NCI-H1694 (cell line): ENCODE results near the gene SLC35D2.
"Not testable (repeated sequence)": the region's sequence is repeated elsewhere in the genome, so short reads cannot be mapped to it uniquely, and the experiment has no call there.

Experiments
- DNase-seq: peaks from one replicate; lab custom pipeline; 2025; lab: John Stamatoyannopoulos, UW

The SLC35D2 gene

DNA sequence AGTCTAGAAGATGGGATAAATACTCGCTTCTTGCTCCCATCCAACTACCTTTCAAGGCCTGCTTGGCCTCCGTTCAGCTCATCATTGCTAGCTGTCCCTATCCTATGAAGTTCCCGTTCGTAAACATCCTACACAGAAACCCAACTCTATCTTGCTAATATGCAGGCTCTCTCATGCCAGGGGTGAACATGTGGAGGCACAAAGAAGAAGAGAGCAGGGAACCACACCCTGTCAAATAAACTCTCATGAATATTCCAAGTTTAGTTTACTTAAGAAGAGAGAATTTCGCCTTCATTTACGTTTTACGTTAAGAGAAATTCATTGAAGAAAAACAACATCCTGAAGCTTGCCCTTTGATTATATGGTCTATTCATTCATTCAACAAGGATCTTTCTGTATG lies 73.7 kb downstream of the SLC35D2 start:
- no peak for DNase-seq

DNA sequence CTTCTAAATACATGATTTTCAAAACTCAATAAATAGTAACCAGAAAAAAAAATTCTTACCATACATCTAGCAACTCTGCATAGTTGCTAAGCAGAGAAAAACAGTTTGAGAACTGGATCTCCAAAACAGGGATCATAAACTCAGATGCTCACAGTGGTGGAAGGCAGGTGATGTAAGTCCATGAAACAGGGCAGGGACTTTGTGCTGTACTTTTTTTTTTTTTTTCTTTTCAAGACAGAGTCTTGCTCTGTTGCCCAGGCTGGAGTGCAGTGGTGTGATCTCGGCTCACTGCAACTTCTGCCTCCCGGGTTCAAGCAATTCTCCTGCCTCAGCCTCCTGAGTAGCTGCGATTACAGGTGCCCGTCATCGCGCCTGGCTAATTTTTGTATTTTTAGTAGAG lies 76.6 kb downstream of the SLC35D2 start:
- DNase-seq: not testable (repeated sequence)

DNA sequence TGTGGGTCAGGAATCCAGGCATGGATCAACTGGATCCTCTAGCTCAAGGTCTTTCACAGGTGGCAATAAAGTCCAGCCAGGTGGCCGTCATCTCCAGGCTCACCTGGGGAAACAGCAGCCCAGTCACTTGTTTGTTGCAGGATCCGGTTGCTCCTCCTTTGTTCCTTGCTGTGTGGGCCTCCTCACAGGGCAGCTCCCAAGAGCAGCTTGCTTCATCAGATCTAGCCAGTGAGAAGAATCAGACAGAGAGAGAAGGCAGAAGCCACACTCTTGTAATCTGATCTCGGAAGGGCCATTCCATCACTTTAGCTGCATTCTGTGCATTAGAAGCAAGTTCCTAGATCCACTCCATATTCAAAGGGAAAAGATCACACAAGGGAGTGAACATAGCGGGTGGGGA lies 78.3 kb downstream of the SLC35D2 start:
- DNase-seq: no peak

DNA sequence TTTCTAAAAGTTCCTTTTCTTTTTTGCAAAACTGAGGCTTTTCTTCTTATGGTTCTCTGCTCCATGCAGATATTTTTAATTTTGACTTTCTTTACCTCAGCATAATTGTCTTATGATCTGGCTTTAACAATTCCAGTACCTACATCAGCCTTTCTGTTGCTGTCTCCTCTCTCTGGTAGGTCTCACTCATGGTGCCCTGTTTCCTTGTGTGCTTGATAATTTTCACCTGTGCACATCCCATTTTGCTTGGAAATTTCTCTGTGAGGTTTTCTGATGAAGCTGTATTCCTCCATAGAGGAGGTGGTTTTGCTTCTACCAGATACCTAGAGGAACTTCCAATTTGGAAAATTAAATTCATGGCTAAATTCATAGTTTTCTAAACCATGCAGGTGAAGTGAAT lies 79.3 kb downstream of the SLC35D2 start:
- DNase-seq: no peak

DNA sequence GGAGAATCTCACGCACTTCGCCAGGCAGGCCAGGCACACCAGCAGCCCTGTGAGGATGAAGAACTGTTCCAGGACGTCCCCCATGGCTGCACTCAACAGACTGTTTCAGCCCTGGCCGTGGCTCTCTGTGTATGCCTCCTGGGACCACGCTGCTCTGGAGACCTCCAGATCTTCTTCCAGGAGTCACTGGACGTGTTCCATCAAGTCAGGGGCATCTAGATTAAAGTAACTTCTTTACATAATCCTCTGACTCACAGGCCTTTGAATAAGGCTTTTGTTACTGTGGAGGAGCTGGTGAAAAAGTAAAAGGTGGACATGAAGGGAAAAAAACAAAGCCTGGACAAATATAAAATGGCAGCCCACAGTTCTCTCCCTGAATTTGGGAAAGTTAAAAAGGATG lies 81.5 kb downstream of the SLC35D2 start, which contains the start of gene HSD17B3:
Gene HSD17B3 (minus strand): TSS at position 156 of the 400 bp plus-strand sequence. CDS start 72 bp downstream, at position 84.
- no peak for DNase-seq

DNA sequence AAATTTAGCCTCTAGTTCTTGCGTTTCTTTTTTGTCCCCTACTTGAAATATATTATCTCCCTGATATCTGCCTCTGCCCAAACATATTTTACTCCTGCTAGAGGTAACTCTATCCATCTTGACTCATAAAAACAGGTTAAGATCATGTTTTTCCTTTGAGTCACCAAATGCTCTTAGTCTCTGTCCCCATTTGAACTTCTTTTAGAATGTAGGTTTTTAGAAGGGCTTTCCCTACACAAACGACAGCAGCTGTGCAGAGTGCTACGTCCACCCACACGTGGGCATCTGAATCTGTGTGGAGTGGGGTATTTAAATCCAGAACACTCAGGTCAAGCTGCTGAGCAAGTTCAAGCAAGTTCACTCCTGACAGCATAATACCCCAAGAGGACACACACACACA lies 83.7 kb downstream of the SLC35D2 start:
- no peak for DNase-seq

DNA sequence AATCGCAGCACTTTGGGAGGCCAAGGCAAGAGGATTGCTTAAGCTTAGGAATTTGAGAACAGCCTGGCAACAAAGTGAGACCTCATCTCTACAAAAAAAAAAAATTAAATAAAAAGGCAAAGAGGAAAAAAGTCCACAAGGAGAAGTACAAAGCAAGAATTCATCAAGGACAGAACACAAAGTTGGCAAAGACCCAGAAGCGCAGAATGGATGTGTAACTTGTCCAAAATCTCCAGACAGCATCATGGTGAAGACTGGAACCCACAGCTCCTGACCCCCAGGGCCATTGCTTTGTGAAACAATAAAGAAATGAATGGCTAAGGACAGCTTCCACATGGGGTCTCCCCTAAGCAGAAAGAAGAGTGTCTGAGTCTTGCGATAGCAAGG lies 89.4 kb downstream of the SLC35D2 start:
- no peak for DNase-seq

DNA sequence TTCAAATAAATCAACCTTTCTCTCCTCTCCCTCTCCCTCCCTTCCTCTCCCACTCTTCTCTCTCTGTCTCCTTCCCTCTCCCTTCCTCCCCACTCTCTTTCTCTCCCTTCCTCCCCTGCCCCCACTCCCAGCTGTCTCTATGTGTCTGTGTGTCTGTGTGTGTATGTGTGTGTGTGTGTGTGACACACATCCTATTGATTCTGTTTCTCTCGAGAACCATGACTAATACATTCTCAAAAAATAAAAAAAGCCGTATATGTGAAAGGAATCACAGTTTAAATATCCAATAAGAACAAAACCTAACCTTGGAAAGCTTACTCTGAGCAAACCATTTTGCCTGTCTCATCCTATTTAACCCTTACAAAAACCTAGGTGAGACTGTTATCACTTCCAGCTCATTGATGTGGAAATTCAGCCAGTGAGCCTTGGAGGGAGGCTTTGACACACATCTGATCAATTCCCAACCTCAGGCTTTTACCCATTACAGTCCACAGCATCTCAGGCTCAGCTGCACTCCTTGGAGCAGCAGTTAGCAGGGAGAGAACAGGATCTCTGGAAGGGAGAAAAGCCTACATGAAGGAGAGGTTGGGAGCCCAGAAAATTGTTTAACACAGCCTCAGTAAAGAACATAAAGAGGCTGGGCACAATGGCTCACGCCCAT lies 89.9 kb downstream of the SLC35D2 start:
- no peak for DNase-seq

DNA sequence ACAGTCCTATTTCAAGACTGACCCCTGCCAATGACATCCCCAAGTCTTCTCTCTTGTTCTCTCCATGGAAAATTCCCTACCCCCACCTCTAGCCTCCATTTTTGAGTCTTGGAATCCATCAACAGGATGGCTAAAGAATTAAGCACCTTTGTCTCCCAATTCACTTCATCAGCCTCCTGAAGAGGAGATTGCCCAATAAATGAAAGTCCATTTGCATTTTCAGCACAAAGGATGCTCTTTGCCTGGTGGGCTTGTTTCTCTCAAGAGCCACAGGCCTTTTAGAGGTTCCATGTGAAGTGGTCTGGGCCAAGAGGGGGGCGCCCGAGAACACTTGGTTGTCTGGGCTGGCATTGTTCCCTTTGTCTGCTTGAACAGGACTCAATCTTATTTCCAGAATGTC lies 94.1 kb downstream of the SLC35D2 start:
- no peak for DNase-seq

DNA sequence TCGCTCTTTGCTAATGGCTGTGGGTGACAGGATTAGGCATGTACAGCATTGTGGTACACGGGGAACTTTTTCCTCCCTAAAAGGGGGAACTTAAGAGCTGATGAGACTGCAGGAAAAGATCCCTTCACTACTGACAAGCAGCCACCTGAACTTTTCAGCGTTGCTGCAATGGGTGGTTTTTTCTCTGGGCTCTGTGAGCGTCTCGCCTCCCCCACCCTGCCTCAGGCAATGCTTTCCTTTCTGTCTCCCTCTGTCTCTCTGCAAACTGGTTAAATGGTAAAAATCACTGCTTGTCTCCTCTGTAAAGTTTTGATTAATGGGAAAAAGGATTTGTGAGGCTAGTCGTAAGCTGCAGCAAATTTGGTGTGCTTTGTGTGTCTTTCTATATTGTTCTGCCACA lies 101.9 kb downstream of the SLC35D2 start:
- no peak for DNase-seq

DNA sequence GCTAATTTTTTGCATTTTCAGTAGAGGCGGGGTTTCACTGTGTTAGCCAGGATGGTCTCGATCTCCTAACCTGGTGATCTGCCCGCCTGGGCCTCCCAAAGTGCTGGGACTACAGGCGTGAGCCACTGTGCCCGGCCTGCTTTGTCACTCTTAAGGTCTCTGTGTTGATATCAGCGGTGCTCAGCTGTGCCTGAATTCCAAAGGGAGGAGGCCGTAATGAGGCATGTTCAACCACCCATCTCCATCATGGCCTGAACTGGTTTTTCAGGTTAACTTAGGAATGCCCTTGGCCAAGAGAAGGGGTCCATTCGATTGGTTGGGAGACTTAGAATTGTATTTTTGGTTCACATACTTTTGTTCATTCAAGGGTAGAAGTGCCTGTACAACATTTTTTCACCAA lies 103.6 kb downstream of the SLC35D2 start:
- no peak for DNase-seq

DNA sequence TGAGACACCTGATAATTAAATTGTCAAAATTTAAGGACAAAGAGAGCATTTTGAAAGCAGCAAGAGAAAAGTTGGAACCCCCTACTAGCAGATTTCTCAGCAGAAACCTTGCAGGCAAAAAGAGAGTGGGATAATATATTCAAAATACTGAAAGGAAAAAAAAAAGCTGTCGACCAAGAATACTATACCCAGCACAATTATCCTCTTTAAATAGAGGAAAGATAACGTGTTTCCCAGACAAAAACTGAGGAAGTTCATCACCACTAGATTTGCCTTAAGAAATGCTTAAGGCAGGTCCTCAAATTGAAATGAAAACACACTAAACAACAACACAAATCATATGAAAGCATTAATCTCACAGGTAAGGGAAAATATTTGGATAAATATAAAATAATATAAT lies 108.6 kb downstream of the SLC35D2 start:
- DNase-seq: no peak
